ENCODE data around the gene DEAF1.

DEAF1 gene

GRCh38 chr11:699753-700152 is 4.7 kb upstream of the DEAF1 start:
- Mint-ChIP-seq H3K4me3 (no peak overlapping the region), H3K4me1 (ENCODE audit: low read depth) (peaks cover 14% of the 10 kb centered on the region), H3K27me3 (ENCODE audit: low read depth) (no peaks in the 10 kb centered on the region), H3K36me3 (ENCODE audit: low read depth) (peaks cover 14% of the 10 kb centered on the region), H3K9me3 (no peaks in the 10 kb centered on the region), H3K27ac (no peak overlapping the region)
- no peak for DNase-seq (ENCODE audit: low spot score)

GRCh38 chr11:699116-699508 is 4.1 kb upstream of the DEAF1 start:
- Mint-ChIP-seq H3K36me3 (ENCODE audit: low read depth) (peaks cover 14% of the 10 kb centered on the region), H3K27ac (no peak overlapping the region), H3K4me3 (no peak overlapping the region), H3K9me3 (no peaks in the 10 kb centered on the region), H3K27me3 (ENCODE audit: low read depth) (no peaks in the 10 kb centered on the region), H3K4me1 (ENCODE audit: low read depth) (peaks cover 14% of the 10 kb centered on the region)
- DNase-seq (ENCODE audit: low spot score), result no peak

GRCh38 chr11:698493-699115 is 3.6 kb upstream of the DEAF1 start:
- no peak for DNase-seq (ENCODE audit: low spot score)
- H3K4me3 Mint-ChIP-seq, result no peak overlapping the region
- peaks cover 13% of the 10 kb centered on the region for H3K36me3 Mint-ChIP-seq (ENCODE audit: low read depth)
- no peak overlapping the region for H3K27ac Mint-ChIP-seq
- H3K27me3 Mint-ChIP-seq (ENCODE audit: low read depth), result no peaks in the 10 kb centered on the region
- no peaks in the 10 kb centered on the region for H3K9me3 Mint-ChIP-seq
- peaks cover 15% of the 10 kb centered on the region for H3K4me1 Mint-ChIP-seq (ENCODE audit: low read depth)

- Mint-ChIP-seq H3K36me3 (ENCODE audit: low read depth) (peaks cover 17% of the 10 kb centered on the region), H3K27ac (peak overlapping the region; percentile 57), H3K4me3 (peak overlapping the region; percentile 86), H3K4me1 (ENCODE audit: low read depth) (peaks cover 22% of the 10 kb centered on the region), H3K27me3 (ENCODE audit: low read depth) (no peaks in the 10 kb centered on the region), H3K9me3 (no peaks in the 10 kb centered on the region)
- no peak for DNase-seq (ENCODE audit: low spot score)
Observed at GRCh38 chr11:697811-698311, 2.8 kb upstream of the DEAF1 start.

- Mint-ChIP-seq H3K4me1 (ENCODE audit: low read depth) (peaks cover 26% of the 10 kb centered on the region), H3K27me3 (ENCODE audit: low read depth) (no peaks in the 10 kb centered on the region), H3K9me3 (no peaks in the 10 kb centered on the region), H3K27ac (peak overlapping the region; percentile 67), H3K36me3 (ENCODE audit: low read depth) (peaks cover 18% of the 10 kb centered on the region), H3K4me3 (peak overlapping the region; percentile 86)
- DNase-seq (ENCODE audit: low spot score), result no peak
Observed at GRCh38 chr11:696955-697491, 2.0 kb upstream of the DEAF1 start.

GRCh38 chr11:695538-696248 is 671 bp upstream of the DEAF1 start, which contains the start of gene TMEM80:
Gene TMEM80 (plus strand): TSS chr11:695816. CDS start chr11:695828, 12 bp downstream.
- Mint-ChIP-seq H3K27ac (peak within 1 kb of the TSS; percentile 94), H3K4me3 (peak within 1 kb of the TSS; percentile 86), H3K4me1 (ENCODE audit: low read depth) (peaks cover 37% of the 10 kb centered on the region)

GRCh38 chr11:695288-695537 is 191 bp upstream of the DEAF1 start:
- Mint-ChIP-seq H3K4me3 (peak overlapping the region; percentile 86), H3K4me1 (ENCODE audit: low read depth) (peaks cover 42% of the 10 kb centered on the region)
- DNase-seq (ENCODE audit: low spot score), result no peak

More at GRCh38 chr11:695538-696248, 671 bp upstream of the DEAF1 start, which contains the start of gene TMEM80:
- peaks cover 16% of the 10 kb centered on the region for H3K36me3 Mint-ChIP-seq (ENCODE audit: low read depth)
- H3K27me3 Mint-ChIP-seq (ENCODE audit: low read depth), result no peaks in the 10 kb centered on the region
- no peaks in the 10 kb centered on the region for H3K9me3 Mint-ChIP-seq
- DNase-seq (ENCODE audit: low spot score), result peak; percentile 98

GRCh38 chr11:693887-694562 is 997 bp downstream of the DEAF1 start:
- Mint-ChIP-seq H3K27ac (peak overlapping the region; percentile 96), H3K4me1 (ENCODE audit: low read depth) (peaks cover 42% of the 10 kb centered on the region), H3K4me3 (peak overlapping the region; percentile 86), H3K9me3 (no peaks in the 10 kb centered on the region), H3K36me3 (ENCODE audit: low read depth) (peaks cover 18% of the 10 kb centered on the region), H3K27me3 (ENCODE audit: low read depth) (no peaks in the 10 kb centered on the region)
- no peak for DNase-seq (ENCODE audit: low spot score)

More at GRCh38 chr11:695288-695537, 191 bp upstream of the DEAF1 start:
- H3K36me3 Mint-ChIP-seq (ENCODE audit: low read depth), result peaks cover 15% of the 10 kb centered on the region
- H3K9me3 Mint-ChIP-seq, result no peaks in the 10 kb centered on the region
- H3K27me3 Mint-ChIP-seq (ENCODE audit: low read depth), result no peaks in the 10 kb centered on the region
- peak overlapping the region; percentile 94 for H3K27ac Mint-ChIP-seq

GRCh38 chr11:693415-693831 is 1.6 kb downstream of the DEAF1 start:
- Mint-ChIP-seq H3K27me3 (ENCODE audit: low read depth) (no peaks in the 10 kb centered on the region), H3K4me1 (ENCODE audit: low read depth) (peaks cover 42% of the 10 kb centered on the region), H3K27ac (peak overlapping the region; percentile 96), H3K4me3 (peak overlapping the region; percentile 86), H3K9me3 (no peaks in the 10 kb centered on the region), H3K36me3 (ENCODE audit: low read depth) (peaks cover 18% of the 10 kb centered on the region)
- DNase-seq (ENCODE audit: low spot score), result no peak

- H3K4me1 Mint-ChIP-seq (ENCODE audit: low read depth), result peaks cover 39% of the 10 kb centered on the region
Observed at GRCh38 chr11:692824-693414, 2.1 kb downstream of the DEAF1 start.

GRCh38 chr11:691710-692590 is 3.1 kb downstream of the DEAF1 start:
- H3K4me3 Mint-ChIP-seq, result peak overlapping the region; percentile 66
- H3K9me3 Mint-ChIP-seq, result no peaks in the 10 kb centered on the region
- no peaks in the 10 kb centered on the region for H3K27me3 Mint-ChIP-seq (ENCODE audit: low read depth)
- H3K36me3 Mint-ChIP-seq (ENCODE audit: low read depth), result peaks cover 23% of the 10 kb centered on the region
- DNase-seq (ENCODE audit: low spot score), result no peak
- H3K27ac Mint-ChIP-seq, result peak overlapping the region; percentile 24
- peaks cover 31% of the 10 kb centered on the region for H3K4me1 Mint-ChIP-seq (ENCODE audit: low read depth)

More at GRCh38 chr11:692824-693414, 2.1 kb downstream of the DEAF1 start:
- no peaks in the 10 kb centered on the region for H3K9me3 Mint-ChIP-seq
- H3K36me3 Mint-ChIP-seq (ENCODE audit: low read depth), result peaks cover 16% of the 10 kb centered on the region
- H3K4me3 Mint-ChIP-seq, result peak overlapping the region; percentile 86
- no peak for DNase-seq (ENCODE audit: low spot score)
- H3K27ac Mint-ChIP-seq, result peak overlapping the region; percentile 91
- H3K27me3 Mint-ChIP-seq (ENCODE audit: low read depth), result no peaks in the 10 kb centered on the region

GRCh38 chr11:690738-691633 is 4.0 kb downstream of the DEAF1 start:
- H3K4me3 Mint-ChIP-seq, result peak overlapping the region; percentile 66
- H3K27ac Mint-ChIP-seq, result peak overlapping the region; percentile 66
- H3K4me1 Mint-ChIP-seq (ENCODE audit: low read depth), result peaks cover 28% of the 10 kb centered on the region

More at GRCh38 chr11:690738-691633, 4.0 kb downstream of the DEAF1 start:
- DNase-seq (ENCODE audit: low spot score), result peak; percentile 22
- no peaks in the 10 kb centered on the region for H3K9me3 Mint-ChIP-seq
- H3K27me3 Mint-ChIP-seq (ENCODE audit: low read depth), result no peaks in the 10 kb centered on the region
- H3K36me3 Mint-ChIP-seq (ENCODE audit: low read depth), result peaks cover 28% of the 10 kb centered on the region

All from T-helper 2 cell treated with Interferon-gamma antibody and Interleukin-4, amounts not matched to agents 5 μg/mL and 100 μg/mL, for 36 hours (primary cell).